ENCODE measurements around the gene NPHP4. TPM values are rescaled to one million over a fixed set of nuclear protein-coding genes. Genes with fewer than 3 reads are reported as not detected.
A peak's percentile ranks its signal among the peaks of the same experiment; 100 is the strongest.
"Not testable (repeated sequence)": the region's sequence is repeated elsewhere in the genome, so short reads cannot be mapped to it uniquely, and the experiment has no call there.

Gene NPHP4
- total RNA-seq, 1 donor from 2014 or later = 12.8 TPM

DNA sequence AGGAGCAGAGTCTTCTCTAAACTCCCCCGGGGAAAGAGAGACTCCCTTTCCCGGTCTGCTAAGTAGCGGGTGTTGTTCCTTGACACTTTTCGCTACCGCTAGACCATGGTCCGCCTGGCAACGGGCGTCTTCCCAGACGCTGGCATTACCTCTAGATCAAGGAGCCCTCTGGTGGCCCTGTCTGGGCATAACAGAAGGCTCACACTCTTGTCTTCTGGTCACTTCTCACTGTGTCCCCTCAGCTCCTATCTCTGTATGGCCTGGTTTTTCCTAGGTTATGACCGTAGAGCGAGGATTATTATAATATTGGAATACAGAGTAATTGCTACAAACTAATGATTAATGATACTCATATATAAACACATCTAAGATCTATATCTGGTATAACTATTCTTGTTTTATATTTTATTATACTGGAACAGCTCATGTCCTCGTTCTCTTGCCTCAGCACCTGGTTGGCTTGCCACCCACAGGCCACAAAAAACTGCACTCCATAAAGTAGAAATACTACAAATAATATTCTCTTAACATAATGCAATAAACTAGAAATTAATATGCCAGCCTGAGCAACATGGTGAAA lies 98.4 kb downstream of the NPHP4 start:
- not testable (repeated sequence) for DNase-seq (ENCODE audit: extremely low spot score, unreplicated experiment); H3K9me3 Mint-ChIP-seq (ENCODE audit: unreplicated experiment)

DNA sequence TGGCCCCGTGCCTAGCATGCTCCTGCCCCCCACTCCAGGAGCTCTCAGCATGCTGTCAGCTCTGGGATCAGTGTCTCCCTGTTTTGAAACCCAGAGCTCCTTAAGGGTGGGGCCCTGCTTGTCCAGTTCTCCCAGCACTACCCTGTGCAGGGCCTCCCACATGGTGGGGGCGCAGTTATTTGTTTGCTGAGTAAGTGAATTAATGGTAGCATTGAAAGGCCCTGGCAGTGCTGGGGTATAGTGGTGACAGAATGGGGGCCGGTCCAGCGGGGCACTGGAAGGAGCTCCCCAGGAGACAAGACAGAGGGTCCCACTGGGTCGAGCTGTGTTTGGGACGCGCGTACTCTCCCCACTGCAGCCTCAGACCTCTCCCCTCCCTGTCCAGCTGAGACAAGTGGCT lies 99.9 kb downstream of the NPHP4 start:
- H3K4me3 Mint-ChIP-seq (ENCODE audit: unreplicated experiment) = no peak overlapping the region
- no peaks in the 10 kb centered on the region for H3K27me3 Mint-ChIP-seq (ENCODE audit: unreplicated experiment)
- H3K27ac Mint-ChIP-seq (ENCODE audit: unreplicated experiment) = no peak overlapping the region
- DNase-seq (ENCODE audit: extremely low spot score, unreplicated experiment) = no peak
- peaks cover 33% of the 10 kb centered on the region for H3K4me1 Mint-ChIP-seq (ENCODE audit: unreplicated experiment)
- TF ChIP-seq, protein P1, sequence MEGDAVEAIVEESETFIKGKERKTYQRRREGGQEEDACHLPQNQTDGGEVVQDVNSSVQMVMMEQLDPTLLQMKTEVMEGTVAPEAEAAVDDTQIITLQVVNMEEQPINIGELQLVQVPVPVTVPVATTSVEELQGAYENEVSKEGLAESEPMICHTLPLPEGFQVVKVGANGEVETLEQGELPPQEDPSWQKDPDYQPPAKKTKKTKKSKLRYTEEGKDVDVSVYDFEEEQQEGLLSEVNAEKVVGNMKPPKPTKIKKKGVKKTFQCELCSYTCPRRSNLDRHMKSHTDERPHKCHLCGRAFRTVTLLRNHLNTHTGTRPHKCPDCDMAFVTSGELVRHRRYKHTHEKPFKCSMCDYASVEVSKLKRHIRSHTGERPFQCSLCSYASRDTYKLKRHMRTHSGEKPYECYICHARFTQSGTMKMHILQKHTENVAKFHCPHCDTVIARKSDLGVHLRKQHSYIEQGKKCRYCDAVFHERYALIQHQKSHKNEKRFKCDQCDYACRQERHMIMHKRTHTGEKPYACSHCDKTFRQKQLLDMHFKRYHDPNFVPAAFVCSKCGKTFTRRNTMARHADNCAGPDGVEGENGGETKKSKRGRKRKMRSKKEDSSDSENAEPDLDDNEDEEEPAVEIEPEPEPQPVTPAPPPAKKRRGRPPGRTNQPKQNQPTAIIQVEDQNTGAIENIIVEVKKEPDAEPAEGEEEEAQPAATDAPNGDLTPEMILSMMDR (IDR thresholded peaks at IDR 0.05) = no peak
- peaks cover 9% of the 10 kb centered on the region for H3K36me3 Mint-ChIP-seq (ENCODE audit: unreplicated experiment)
- no peaks in the 10 kb centered on the region for H3K9me3 Mint-ChIP-seq (ENCODE audit: unreplicated experiment)

More for the DNA sequence above, 98.4 kb downstream of the NPHP4 start:
- peaks cover 21% of the 10 kb centered on the region for H3K4me1 Mint-ChIP-seq (ENCODE audit: unreplicated experiment)
- not testable (repeated sequence) for H3K27me3 Mint-ChIP-seq (ENCODE audit: unreplicated experiment); H3K36me3 Mint-ChIP-seq (ENCODE audit: unreplicated experiment); H3K4me3 Mint-ChIP-seq (ENCODE audit: unreplicated experiment); H3K27ac Mint-ChIP-seq (ENCODE audit: unreplicated experiment)
- TF ChIP-seq, protein P1 (IDR thresholded peaks at IDR 0.05) = peak; percentile 50

DNA sequence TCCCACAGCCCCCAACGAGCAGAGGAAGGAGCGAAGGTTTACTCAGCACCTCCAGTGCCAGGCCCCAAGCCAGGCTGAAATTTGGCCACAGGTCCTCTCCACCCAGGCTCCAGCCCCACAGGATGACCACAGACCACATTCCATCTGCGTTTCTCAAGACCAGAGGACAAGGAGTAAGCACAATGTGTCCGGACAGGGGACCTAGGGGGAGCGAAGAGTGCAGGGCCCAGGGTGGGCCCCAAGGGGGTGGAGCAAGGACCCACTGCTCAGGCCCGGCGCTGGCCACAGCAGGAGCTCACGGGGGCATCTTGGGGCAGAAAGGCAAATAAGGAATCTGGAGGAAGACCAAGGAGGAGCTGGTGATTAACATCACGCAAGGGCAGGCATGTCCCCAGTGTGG lies 100.5 kb downstream of the NPHP4 start:
- TF ChIP-seq, protein P1 (IDR thresholded peaks at IDR 0.05) = no peak
- H3K4me1 Mint-ChIP-seq (ENCODE audit: unreplicated experiment) = peaks cover 35% of the 10 kb centered on the region
- no peaks in the 10 kb centered on the region for H3K9me3 Mint-ChIP-seq (ENCODE audit: unreplicated experiment)
- H3K36me3 Mint-ChIP-seq (ENCODE audit: unreplicated experiment) = peaks cover 9% of the 10 kb centered on the region
- no peak for DNase-seq (ENCODE audit: extremely low spot score, unreplicated experiment)
- H3K4me3 Mint-ChIP-seq (ENCODE audit: unreplicated experiment) = no peak overlapping the region
- H3K27me3 Mint-ChIP-seq (ENCODE audit: unreplicated experiment) = no peaks in the 10 kb centered on the region
- H3K27ac Mint-ChIP-seq (ENCODE audit: unreplicated experiment) = no peak overlapping the region

DNA sequence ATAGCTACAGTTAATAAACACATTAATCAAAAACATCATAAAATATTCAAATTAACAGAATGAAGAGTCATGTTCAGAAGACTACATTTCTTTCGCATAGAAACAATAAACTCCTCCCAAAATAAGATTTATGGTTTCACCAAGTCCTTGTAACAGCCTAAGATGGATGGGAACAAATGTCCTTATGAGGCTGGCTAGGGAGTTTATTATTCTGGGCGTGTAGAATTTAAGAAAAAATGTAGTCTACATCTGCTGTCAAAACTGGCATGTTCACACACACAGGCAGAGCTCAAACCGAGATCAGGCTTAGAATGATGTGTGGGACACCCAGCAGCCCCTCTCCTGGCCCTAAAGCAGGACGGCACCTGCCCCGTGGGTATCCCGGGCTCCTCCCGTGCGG lies 101.1 kb downstream of the NPHP4 start:
- no peaks in the 10 kb centered on the region for H3K9me3 Mint-ChIP-seq (ENCODE audit: unreplicated experiment)
- peaks cover 35% of the 10 kb centered on the region for H3K4me1 Mint-ChIP-seq (ENCODE audit: unreplicated experiment)
- H3K27me3 Mint-ChIP-seq (ENCODE audit: unreplicated experiment) = no peaks in the 10 kb centered on the region
- H3K36me3 Mint-ChIP-seq (ENCODE audit: unreplicated experiment) = peaks cover 5% of the 10 kb centered on the region
- no peak for DNase-seq (ENCODE audit: extremely low spot score, unreplicated experiment)
- H3K27ac Mint-ChIP-seq (ENCODE audit: unreplicated experiment) = no peak overlapping the region
- TF ChIP-seq, protein P1 (IDR thresholded peaks at IDR 0.05) = no peak
- H3K4me3 Mint-ChIP-seq (ENCODE audit: unreplicated experiment) = no peak overlapping the region

DNA sequence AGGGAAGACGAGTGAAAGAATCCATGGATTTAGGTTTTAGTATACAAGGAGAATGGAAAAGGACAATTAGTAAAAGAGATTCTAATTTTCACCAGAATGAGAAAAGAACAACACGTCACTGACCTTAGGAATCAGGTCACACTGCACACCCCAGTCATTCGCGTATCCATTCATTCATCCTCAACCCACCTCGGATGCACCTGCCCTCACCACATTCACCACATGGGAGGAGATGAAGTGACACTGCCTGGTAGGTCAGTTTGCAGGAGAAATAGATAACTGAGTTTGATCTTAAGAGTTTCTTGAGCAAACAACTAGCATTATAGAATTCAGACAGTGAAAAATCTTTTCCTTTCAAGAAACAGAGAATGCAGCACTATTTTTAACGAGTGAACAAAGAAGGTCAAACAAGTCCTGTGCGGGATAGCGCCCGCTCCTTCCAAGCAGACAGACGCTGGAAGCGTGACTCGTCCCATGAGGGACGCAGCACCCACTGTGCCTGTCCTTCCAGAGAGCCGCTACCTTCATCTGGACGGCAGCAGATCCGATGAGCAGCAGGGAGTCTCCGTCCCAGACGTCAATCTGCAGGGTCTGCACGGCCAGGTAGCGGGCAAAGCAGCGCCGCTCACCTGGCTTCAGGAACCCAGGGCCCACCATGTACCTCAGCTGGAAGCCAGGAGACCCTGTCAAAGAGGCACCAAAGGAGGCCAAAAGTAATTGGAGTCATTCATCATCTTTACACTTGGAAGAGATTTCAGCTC lies 101.7 kb downstream of the NPHP4 start:
- Mint-ChIP-seq H3K27me3 (ENCODE audit: unreplicated experiment) (no peaks in the 10 kb centered on the region), H3K36me3 (ENCODE audit: unreplicated experiment) (peaks cover 5% of the 10 kb centered on the region), H3K27ac (ENCODE audit: unreplicated experiment) (no peak overlapping the region), H3K4me1 (ENCODE audit: unreplicated experiment) (peaks cover 35% of the 10 kb centered on the region), H3K9me3 (ENCODE audit: unreplicated experiment) (no peaks in the 10 kb centered on the region), H3K4me3 (ENCODE audit: unreplicated experiment) (no peak overlapping the region)
- no peak for DNase-seq (ENCODE audit: extremely low spot score, unreplicated experiment)
- TF ChIP-seq, protein P1 (IDR thresholded peaks at IDR 0.05) = no peak
